B cell (primary cell): ENCODE results near the gene UPF1. TPM values are rescaled to one million over a fixed set of nuclear protein-coding genes. Genes with fewer than 3 reads are reported as not detected.

ENCODE experiments used
- ATAC-seq: fragments of 200-7000 bp; cut with Tn5 transposase; one replicate; pipeline ENCODE4 v1.10.0; 2021; ENCODE audit warnings: low read depth, mild to moderate bottlenecking, moderate number of reproducible peaks, moderate library complexity
- CTCF ChIA-PET: fragments of 350-600 bp; sonication (Branson Sonifier 250); formaldehyde crosslinking; loops from one replicate; lab custom pipeline; 2021; ENCODE audit warnings: antibody characterized with exemption, inconsistent platforms; lab: Charles Lee
- POLR2A ChIA-PET: fragments of 350-600 bp; sonication (Branson Sonifier 250); formaldehyde crosslinking; loops from one replicate; lab custom pipeline; 2021; ENCODE audit warnings: antibody characterized with exemption; lab: Charles Lee
- DNase-seq: peaks from one replicate; pipeline ENCODE4 v3.0.0; 2013
- H2AFZ ChIP-seq: 2 replicates; pipeline ENCODE4 v1.6.1; 2012; ENCODE audit warnings: mild to moderate bottlenecking, low read depth, low read length; ENCODE audit not compliant: insufficient read depth, poor library complexity, severe bottlenecking
- H3K27ac ChIP-seq, 2 donors: 1 replicate in 1 of 2; 2 replicates in 1 of 2; pipeline ENCODE4 v1.5.1; 2012 to 2013; ENCODE audit warnings: low read length in 2 of 2, mild to moderate bottlenecking in 2 of 2, moderate library complexity in 1 of 2
- H3K27me3 ChIP-seq, 4 experiments: fragments of 200-600 bp in 1 of 4; sonication (generic) in 1 of 4; replicated peaks in 1 of 4; 1 replicate in 2 of 4; 2 replicates in 2 of 4; pipeline versions ENCODE4 v1.6.1 to v1.7.0; 2013 to 2016; ENCODE audit warnings: low read length in 3 of 4, mild to moderate bottlenecking in 2 of 4, mixed read lengths in 1 of 4, moderate library complexity in 1 of 4; ENCODE audit not compliant: insufficient read depth in 4 of 4, control insufficient read depth in 3 of 4; ENCODE audit errors: control extremely low read depth in 1 of 4
- H3K36me3 ChIP-seq, 2 experiments: replicated peaks in 1 of 2; 1 replicate in 1 of 2; 2 replicates in 1 of 2; pipeline versions ENCODE4 v1.6.1 to v1.7.1; 2013; ENCODE audit warnings: low read length in 1 of 2; ENCODE audit not compliant: insufficient read depth in 2 of 2, control insufficient read depth in 1 of 2; ENCODE audit errors: control extremely low read depth in 1 of 2, extremely low read depth in 1 of 2
- H3K4me1 ChIP-seq, 2 donors: fragments of 200-600 bp in 1 of 2; sonication (generic) in 1 of 2; 1 replicate in 1 of 2; 2 replicates in 1 of 2; pipeline versions ENCODE4 v1.5.1 to v1.6.1; 2013 to 2017; ENCODE audit warnings: low read length in 2 of 2; ENCODE audit not compliant: control insufficient read depth in 2 of 2, insufficient read depth in 2 of 2
- H3K4me2 ChIP-seq: replicated peaks from 2 replicates; pipeline ENCODE3; 2012; ENCODE audit warnings: mild to moderate bottlenecking, low read depth, low read length; ENCODE audit not compliant: poor library complexity, severe bottlenecking
- H3K4me3 ChIP-seq, 5 experiments: fragments of 200-600 bp in 1 of 5; sonication (generic) in 1 of 5; 1 replicate in 3 of 5; 2 replicates in 2 of 5; pipeline versions ENCODE4 v1.5.1 to v1.7.0; 2011 to 2016; ENCODE audit warnings: low read length in 4 of 5, mild to moderate bottlenecking in 4 of 5, low read depth in 2 of 5, control low read depth in 1 of 5, moderate library complexity in 1 of 5; ENCODE audit not compliant: insufficient read depth in 1 of 5; ENCODE audit errors: control extremely low read depth in 1 of 5, extremely low read depth in 1 of 5
- H3K79me2 ChIP-seq: fragments of 200-600 bp; sonication (generic); one replicate; pipeline ENCODE4 v1.6.0; 2016; ENCODE audit warnings: low read length; ENCODE audit not compliant: control insufficient read depth, insufficient read depth
- H3K9ac ChIP-seq: fragments of 200-600 bp; sonication (generic); 2 replicates; pipeline ENCODE4 v1.6.1; 2017; ENCODE audit warnings: mild to moderate bottlenecking, low read length, moderate library complexity
- H3K9me3 ChIP-seq, 3 donors: one replicate each; pipeline versions ENCODE4 v1.6.1 to v1.7.1; 2013; ENCODE audit warnings: low read length in 2 of 3; ENCODE audit not compliant: control insufficient read depth in 2 of 3, insufficient read depth in 1 of 3; ENCODE audit errors: control extremely low read depth in 1 of 3
- H4K20me1 ChIP-seq: 2 replicates; pipeline ENCODE4 v1.6.0; 2012; ENCODE audit warnings: mild to moderate bottlenecking, low read length; ENCODE audit not compliant: insufficient read depth, control insufficient read depth, poor library complexity, severe bottlenecking
- H3K27ac Mint-ChIP-seq: one replicate; pipeline ENCODE4 v1.8.0; 2021; ENCODE audit warnings: mixed read lengths
- H3K27me3 Mint-ChIP-seq: one replicate; pipeline ENCODE4 v1.8.0; 2021; ENCODE audit warnings: mixed read lengths
- H3K4me1 Mint-ChIP-seq: one replicate; pipeline ENCODE4 v1.8.0; 2021; ENCODE audit warnings: mixed read lengths
- H3K4me3 Mint-ChIP-seq: one replicate; pipeline ENCODE4 v1.8.0; 2021; ENCODE audit warnings: mixed read lengths
- H3K9me3 Mint-ChIP-seq: one replicate; pipeline ENCODE4 v1.8.0; 2022; ENCODE audit warnings: mixed read lengths; ENCODE audit not compliant: insufficient read depth
- CTCF ChIP-seq: fragments of 200-600 bp; IDR thresholded peaks from one replicate; pipeline ENCODE4 v1.8.0; 2022; ENCODE audit warnings: antibody characterized with exemption, mild to moderate bottlenecking
- EZH2 ChIP-seq: IDR thresholded peaks from 2 replicates; pipeline ENCODE4 v1.6.1; 2012; ENCODE audit warnings: borderline replicate concordance, low read depth, mild to moderate bottlenecking, moderate library complexity, low read length; ENCODE audit not compliant: insufficient read depth, poor library complexity, severe bottlenecking
- WGBS: methylation state at CpG from one replicate; pipeline ENCODE4 v1.1.5; 2013; ENCODE audit warnings: missing lambda C conversion rate; ENCODE audit not compliant: insufficient coverage; 5-methylcytosine and 5-hydroxymethylcytosine counted together
- intact Hi-C: fragments of 100-400 bp; cut with micrococcal nuclease; formaldehyde crosslinking; loops from one replicate; pipeline ENCODE4 v1.10.0; 2022
- polyA plus RNA-seq: library from polyadenylated mRNA; depleted of rRNA; stranded (reverse); fragments of >200 nt; gene quantifications from 2 replicates; pipeline ENCODE4 v1.2.3, GENCODE V29; 2012
- total RNA-seq, 2 donors: library from RNA; stranded (reverse); fragments of 120-200 nt in 1 of 2; gene quantifications; 1 replicate in 1 of 2; 2 replicates in 1 of 2; pipeline versions ENCODE4 v1.2.3 to v1.2.4, GENCODE V29; 2013 to 2022

UPF1 gene
- total and polyA plus RNA-seq, 2 donors (not counting 1 experiment from before 2014, with no cell fraction given): 51.9 to 98.6 TPM

- Histone ChIP-seq H3K79me2 (no peaks in the 10 kb centered on the region), H2AFZ (peak overlapping the region; percentile 65), H3K36me3 (no peaks in the 10 kb centered on the region), H3K4me2 (peak overlapping the region; percentile 91), H3K9me3 (peaks cover 0 to 63% (median 0%) of the 10 kb centered on the region in 3 donors), H3K4me3 (peak overlapping the region in 4 of 5 experiments; percentile 19 to 53 (median 38)), H3K27ac (no peak overlapping the region), H3K27me3 (peaks cover 0 to 87% (median 37%) of the 10 kb centered on the region in 4 experiments), H3K9ac (peak overlapping the region; percentile 59), H3K4me1 (peaks cover 46 to 52% of the 10 kb centered on the region in 2 donors), H4K20me1 (peaks cover 12% of the 10 kb centered on the region)
- TF ChIP-seq CTCF (no peak), EZH2 (peak; percentile 78)
- intact Hi-C loops: loop anchor here (5.0 kb wide), 2 partner anchors 44 to 151 kb away; partner anchors contain the start of genes KLHL26 and UPF1
- DNase-seq (peak; percentile 52), ATAC-seq (no peak)
- ChIA-PET CTCF (no interaction called here), POLR2A (no interaction called here)
- 8% methylated on average over 58 of the region's 68 CpGs for WGBS
- H3K9me3 Mint-ChIP-seq: no peaks in the 10 kb centered on the region
- H3K27me3 Mint-ChIP-seq: peaks cover 61% of the 10 kb centered on the region
- peaks cover 49% of the 10 kb centered on the region for H3K4me1 Mint-ChIP-seq
- peak overlapping the region; percentile 34 for H3K27ac Mint-ChIP-seq
- H3K4me3 Mint-ChIP-seq: peak overlapping the region; percentile 92
Observed at GRCh38 chr19:18788529-18789421, 43.0 kb upstream of the UPF1 start.
